CD4-positive, alpha-beta T cell (primary cell): ENCODE measurements around the gene TRIM50. TPM values are rescaled to one million over a fixed set of nuclear protein-coding genes. Genes with fewer than 3 reads are reported as not detected.
A peak's percentile ranks its signal among the peaks of the same experiment; 100 is the strongest.
"Not testable (repeated sequence)": the region's sequence is repeated elsewhere in the genome, so short reads cannot be mapped to it uniquely, and the experiment has no call there.

Experiments used
- ATAC-seq: fragments of 200-7000 bp; cut with Tn5 transposase; one replicate; pipeline ENCODE4 v1.10.0; 2022; ENCODE audit warnings: mild to moderate bottlenecking; ENCODE audit not compliant: poor library complexity
- CTCF ChIA-PET: fragments of 350-600 bp; sonication (Branson Sonifier 250); formaldehyde crosslinking; loops from one replicate; lab custom pipeline; 2021; ENCODE audit warnings: antibody characterized with exemption, inconsistent platforms; lab: Charles Lee
- POLR2A ChIA-PET: fragments of 350-600 bp; sonication (Branson Sonifier 250); formaldehyde crosslinking; loops from one replicate; lab custom pipeline; 2021; ENCODE audit warnings: antibody characterized with exemption, inconsistent platforms; lab: Charles Lee
- DNase-seq, 14 experiments: peaks; one replicate each; pipeline ENCODE4 v3.0.0-alpha.2; 2013 to 2020; ENCODE audit warnings: mixed read lengths in 2 of 14
- H3K27ac ChIP-seq, 2 donors: one replicate each; pipeline versions ENCODE4 v1.5.1 to v1.7.0; 2013; ENCODE audit warnings: low read length in 2 of 2, low read depth in 1 of 2, mild to moderate bottlenecking in 1 of 2
- H3K27me3 ChIP-seq, 2 experiments: 1 replicate in 1 of 2; 2 replicates in 1 of 2; pipeline versions ENCODE4 v1.6.1 to v1.7.0; 2013; ENCODE audit warnings: low read length in 2 of 2, control low read depth in 1 of 2, mild to moderate bottlenecking in 1 of 2, moderate library complexity in 1 of 2; ENCODE audit not compliant: insufficient read depth in 2 of 2, control insufficient read depth in 1 of 2
- H3K36me3 ChIP-seq: one replicate; pipeline ENCODE4 v1.6.1; 2013; ENCODE audit warnings: low read length, control low read depth; ENCODE audit not compliant: insufficient read depth
- H3K4me1 ChIP-seq: one replicate; pipeline ENCODE4 v1.6.1; 2013; ENCODE audit warnings: low read length, control low read depth; ENCODE audit not compliant: insufficient read depth
- H3K4me3 ChIP-seq: one replicate; pipeline ENCODE4 v1.5.1; 2013; ENCODE audit warnings: mild to moderate bottlenecking, low read length, moderate library complexity
- H3K9me3 ChIP-seq, 2 experiments: 1 replicate in 1 of 2; 2 replicates in 1 of 2; pipeline versions ENCODE4 v1.6.1 to v1.7.0; 2013; ENCODE audit warnings: low read length in 2 of 2, mild to moderate bottlenecking in 2 of 2, control low read depth in 1 of 2, moderate library complexity in 1 of 2; ENCODE audit not compliant: control insufficient read depth in 1 of 2, insufficient read depth in 1 of 2
- H3K27ac Mint-ChIP-seq: one replicate; pipeline ENCODE4 v1.8.0; 2020; ENCODE audit warnings: mixed read lengths
- H3K27me3 Mint-ChIP-seq: one replicate; pipeline ENCODE4 v1.8.0; 2021; ENCODE audit warnings: mixed read lengths
- H3K36me3 Mint-ChIP-seq: one replicate; pipeline ENCODE4 v1.8.0; 2021; ENCODE audit warnings: low read depth, mixed read lengths
- H3K4me1 Mint-ChIP-seq: one replicate; pipeline ENCODE4 v1.8.0; 2021; ENCODE audit warnings: low read depth, mixed read lengths
- H3K4me3 Mint-ChIP-seq: one replicate; pipeline ENCODE4 v1.8.0; 2020; ENCODE audit warnings: mild to moderate bottlenecking, mixed read lengths
- H3K9me3 Mint-ChIP-seq: one replicate; pipeline ENCODE4 v1.8.0; 2020; ENCODE audit warnings: mixed read lengths
- CTCF ChIP-seq: fragments of 200-600 bp; IDR thresholded peaks from one replicate; pipeline ENCODE4 v1.8.0; 2022; ENCODE audit warnings: antibody characterized with exemption, mild to moderate bottlenecking
- intact Hi-C, 2 experiments: fragments of 100-400 bp; cut with DNase I in 1 of 2; cut with micrococcal nuclease in 1 of 2; formaldehyde crosslinking; loops; one replicate each; pipeline versions ENCODE4 v1.15.1 to v1.9.0; 2023 to 2025; cut with DNase I, micrococcal nuclease
- total RNA-seq, 174 experiments: library from RNA in 2 of 174; stranded (reverse) in 2 of 174; gene quantifications; one replicate each; pipeline ENCODE4 v1.2.3 and lab custom pipeline; 2021 to 2026

TRIM50 gene
- total RNA-seq, 2 experiments from 2014 or later: 0.17 TPM; not detected in 1

- Histone ChIP-seq H3K9me3 (no peaks in the 10 kb centered on the region), H3K4me1 (peaks cover 11% of the 10 kb centered on the region), H3K4me3 (no peak overlapping the region), H3K27me3 (no peaks in the 10 kb centered on the region), H3K36me3 (no peaks in the 10 kb centered on the region), H3K27ac (no peak overlapping the region)
- Mint-ChIP-seq H3K4me3 (no peak overlapping the region), H3K27me3 (peaks cover 5% of the 10 kb centered on the region), H3K27ac (no peak overlapping the region), H3K9me3 (no peaks in the 10 kb centered on the region), H3K36me3 (no peaks in the 10 kb centered on the region), H3K4me1 (peaks cover 7% of the 10 kb centered on the region)
- CTCF ChIA-PET: no interaction called here
- intact Hi-C loops: no loop called here
- POLR2A ChIA-PET: no interaction called here
- ATAC-seq: no peak
- TF ChIP-seq CTCF: no peak
- no peak for DNase-seq
Observed at GRCh38 chr7:73328696-73329095, 814 bp upstream of the TRIM50 start.

- H3K27ac Mint-ChIP-seq, H3K36me3 Mint-ChIP-seq, CTCF ChIA-PET, POLR2A ChIA-PET, H3K4me3 Mint-ChIP-seq, H3K27me3 Mint-ChIP-seq, ATAC-seq, H3K4me1 Mint-ChIP-seq, DNase-seq, H3K36me3 ChIP-seq, H3K4me3 ChIP-seq, H3K27me3 ChIP-seq, H3K9me3 ChIP-seq, H3K9me3 Mint-ChIP-seq, intact Hi-C loops, H3K27ac ChIP-seq: not testable (repeated sequence)
- peaks cover 14% of the 10 kb centered on the region for H3K4me1 ChIP-seq
Observed at GRCh38 chr7:73327449-73327848, 433 bp downstream of the TRIM50 start.

GRCh38 chr7:73325424-73325823, 2.5 kb downstream of the TRIM50 start:
- H3K9me3 ChIP-seq, H3K4me1 Mint-ChIP-seq, ATAC-seq, H3K36me3 ChIP-seq, H3K4me3 ChIP-seq, POLR2A ChIA-PET, H3K4me3 Mint-ChIP-seq, DNase-seq, H3K27ac ChIP-seq, H3K27ac Mint-ChIP-seq, H3K9me3 Mint-ChIP-seq, H3K27me3 Mint-ChIP-seq, CTCF ChIA-PET, H3K36me3 Mint-ChIP-seq, H3K27me3 ChIP-seq, intact Hi-C loops: not testable (repeated sequence)
- H3K4me1 ChIP-seq: peaks cover 14% of the 10 kb centered on the region

DNA sequence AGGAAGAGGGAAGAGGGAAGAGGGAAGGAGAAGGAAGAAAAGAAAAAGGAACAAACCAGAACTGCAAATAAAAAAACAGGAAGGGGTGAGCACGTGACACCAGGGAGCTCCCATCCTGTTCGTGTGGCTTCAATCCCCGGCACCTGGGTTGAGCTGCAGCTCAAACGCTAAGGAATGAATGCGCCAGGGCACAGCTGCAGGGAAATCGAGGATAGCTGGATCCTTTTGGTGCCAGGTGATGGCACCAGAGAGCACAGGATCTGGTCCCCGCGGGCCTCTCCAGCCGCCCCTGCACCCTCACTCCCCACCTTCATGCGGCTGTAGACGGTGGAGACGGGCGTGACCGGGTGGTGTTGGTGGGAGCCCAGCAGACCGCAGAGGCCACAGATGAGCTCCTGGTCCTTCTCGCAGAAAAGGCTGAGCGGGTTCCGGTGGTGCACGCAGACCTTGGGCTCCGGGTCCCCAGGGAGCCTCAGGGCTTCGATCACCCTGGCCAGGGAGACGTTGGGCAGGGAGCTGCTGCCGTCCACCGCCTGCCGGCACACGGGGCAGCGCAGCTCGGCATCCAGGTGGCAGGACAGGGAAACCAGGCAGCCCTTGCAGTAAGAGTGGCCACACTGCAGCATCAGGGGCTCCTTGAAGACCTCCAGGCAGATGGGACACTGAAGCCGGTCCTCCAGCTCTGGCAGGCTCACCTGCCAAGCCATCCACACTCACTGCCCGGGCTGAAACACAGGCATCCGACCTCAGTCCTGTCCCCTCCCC, 3.6 kb downstream of the TRIM50 start:
- Mint-ChIP-seq H3K4me3 (peak overlapping the region; percentile 70), H3K27ac (peak overlapping the region; percentile 44)
- H3K9me3 Mint-ChIP-seq, H3K27me3 Mint-ChIP-seq, H3K27ac ChIP-seq, H3K36me3 Mint-ChIP-seq, H3K27me3 ChIP-seq, H3K4me1 Mint-ChIP-seq, H3K36me3 ChIP-seq, H3K9me3 ChIP-seq: not testable (repeated sequence)
- CTCF ChIA-PET: interaction anchor here (0.6 to 1.1 kb wide), 6 partner anchors 10 to 196 kb away, joined by 3 to 4 read pairs (median 3); no protein-coding TSS in a partner anchor
- POLR2A ChIA-PET: interaction anchor here (0.8 to 1.0 kb wide), 3 partner anchors 11 to 128 kb away, joined by 3 to 4 read pairs (median 4); partner anchors contain the start of gene NSUN5
- peak; percentile 18 to 73 (median 43) for DNase-seq
- intact Hi-C loops: loop anchor here (1.0 kb wide), 2 partner anchors 127 to 128 kb away; no protein-coding TSS in a partner anchor
- Histone ChIP-seq H3K4me1 (peaks cover 14% of the 10 kb centered on the region), H3K4me3 (peak overlapping the region; percentile 29)
- peak; percentile 94 for ATAC-seq
- peak; percentile 61 for TF ChIP-seq CTCF

GRCh38 chr7:73323434-73324080, 4.3 kb downstream of the TRIM50 start:
- peak overlapping the region; percentile 29 for H3K4me3 ChIP-seq
- H3K4me1 Mint-ChIP-seq, H3K27ac ChIP-seq, H3K36me3 Mint-ChIP-seq, DNase-seq, H3K9me3 Mint-ChIP-seq, H3K36me3 ChIP-seq, H3K27me3 Mint-ChIP-seq, ATAC-seq, H3K27me3 ChIP-seq, H3K9me3 ChIP-seq: not testable (repeated sequence)
- CTCF ChIA-PET: interaction anchor here (0.6 to 1.1 kb wide), 6 partner anchors 10 to 197 kb away, joined by 3 to 4 read pairs (median 3); no protein-coding TSS in a partner anchor
- peak overlapping the region; percentile 44 for H3K27ac Mint-ChIP-seq
- intact Hi-C loops: loop anchor here (1.0 kb wide), 2 partner anchors 128 to 129 kb away; no protein-coding TSS in a partner anchor
- peak overlapping the region; percentile 70 for H3K4me3 Mint-ChIP-seq
- POLR2A ChIA-PET: interaction anchor here (0.8 to 1.0 kb wide), 3 partner anchors 11 to 128 kb away, joined by 3 to 4 read pairs (median 4); partner anchors contain the start of gene NSUN5
- peaks cover 14% of the 10 kb centered on the region for H3K4me1 ChIP-seq
